Cardiac fibroblast (primary cell): ENCODE measurements around the gene ATP5PB.
A peak's percentile ranks its signal among the peaks of the same experiment; 100 is the strongest.

Experiments
- DNase-seq, 2 donors: peaks; one replicate each; pipeline versions ENCODE4 v3.0.0 to v3.0.0-alpha.2; 2010; ENCODE audit warnings: low read depth in 2 of 2
- H3K4me3 ChIP-seq, 2 donors: replicated peaks in 1 of 2; 1 replicate in 1 of 2; 2 replicates in 1 of 2; pipeline ENCODE4 v1.5.1; 2011; ENCODE audit warnings: low read depth in 2 of 2, low read length in 2 of 2, mild to moderate bottlenecking in 2 of 2, moderate library complexity in 1 of 2
- CTCF ChIP-seq: IDR thresholded peaks from one replicate; pipeline ENCODE4 v1.5.1; 2011; ENCODE audit warnings: low read depth, mild to moderate bottlenecking, low read length, inconsistent platforms

The ATP5PB gene

DNA sequence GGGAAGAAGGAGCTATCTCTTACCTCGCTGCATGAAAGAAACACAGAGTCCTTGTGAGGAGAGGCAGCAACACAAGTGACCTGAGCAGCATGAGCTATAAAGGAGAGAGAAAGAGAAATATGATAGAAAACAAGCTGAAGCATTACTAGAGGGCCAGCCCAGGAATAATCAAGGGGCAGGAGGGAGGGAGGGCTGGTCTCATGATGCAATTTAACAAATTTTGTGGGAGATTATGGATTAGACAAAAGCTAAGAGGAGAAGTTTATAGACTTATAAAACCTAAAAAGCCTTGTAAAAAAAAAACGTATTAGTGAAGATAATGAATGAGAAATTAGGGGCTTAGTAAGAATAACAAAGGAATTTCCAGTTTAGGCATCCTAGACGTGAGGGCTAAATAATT lies 5.2 kb upstream of the ATP5PB start:
- DNase-seq, result no peak
- TF ChIP-seq CTCF, result no peak
- no peak overlapping the region for H3K4me3 ChIP-seq

- no peak overlapping the region for H3K4me3 ChIP-seq
- DNase-seq, result no peak
- no peak for TF ChIP-seq CTCF
Measured at GRCh38 chr1:111446546-111446945, 2.7 kb upstream of the ATP5PB start.

DNA sequence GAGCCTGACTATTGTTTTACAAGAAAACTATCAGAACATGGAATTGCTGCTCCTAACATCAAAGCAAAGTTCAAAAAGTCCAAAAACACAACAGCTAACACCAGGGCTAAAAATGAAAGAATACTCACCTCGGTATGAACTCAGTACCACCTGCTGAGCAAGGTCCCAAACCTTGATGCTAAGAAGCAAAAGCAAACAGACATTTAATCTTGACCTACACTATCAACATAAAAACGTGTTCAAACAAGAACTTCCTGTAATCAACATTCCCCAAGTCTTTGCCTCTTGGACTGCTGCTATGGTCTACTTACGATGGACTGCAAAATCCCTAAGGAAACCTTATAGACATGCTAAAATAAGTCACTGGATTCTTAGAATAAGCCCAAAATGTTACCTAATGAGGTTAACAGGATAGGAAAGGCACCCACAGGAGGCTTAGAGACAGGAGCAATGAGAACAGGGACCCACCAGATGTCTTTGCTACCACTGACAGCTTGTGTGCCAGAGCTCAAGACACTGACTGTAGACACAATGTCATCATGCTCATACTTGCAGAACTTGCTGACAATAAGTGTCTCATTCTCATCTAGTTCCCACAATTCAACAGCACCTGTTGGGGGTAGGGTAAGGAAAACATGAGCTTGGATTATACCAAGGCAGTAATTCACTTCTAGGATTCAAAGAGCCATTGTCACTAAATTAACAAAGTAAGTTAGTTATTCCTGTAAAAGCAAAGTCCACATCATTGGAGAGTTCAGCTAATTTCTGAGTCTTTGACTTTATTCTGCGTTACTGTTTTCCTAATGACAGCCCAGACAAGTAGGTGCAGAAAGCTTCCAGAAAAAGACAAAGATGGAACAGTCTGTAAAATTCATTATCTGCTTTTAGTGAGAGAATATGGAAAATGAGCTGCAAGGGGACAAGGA lies 2.0 kb upstream of the ATP5PB start:
- no peak for TF ChIP-seq CTCF
- DNase-seq, result no peak
- H3K4me3 ChIP-seq, result no peak overlapping the region

DNA sequence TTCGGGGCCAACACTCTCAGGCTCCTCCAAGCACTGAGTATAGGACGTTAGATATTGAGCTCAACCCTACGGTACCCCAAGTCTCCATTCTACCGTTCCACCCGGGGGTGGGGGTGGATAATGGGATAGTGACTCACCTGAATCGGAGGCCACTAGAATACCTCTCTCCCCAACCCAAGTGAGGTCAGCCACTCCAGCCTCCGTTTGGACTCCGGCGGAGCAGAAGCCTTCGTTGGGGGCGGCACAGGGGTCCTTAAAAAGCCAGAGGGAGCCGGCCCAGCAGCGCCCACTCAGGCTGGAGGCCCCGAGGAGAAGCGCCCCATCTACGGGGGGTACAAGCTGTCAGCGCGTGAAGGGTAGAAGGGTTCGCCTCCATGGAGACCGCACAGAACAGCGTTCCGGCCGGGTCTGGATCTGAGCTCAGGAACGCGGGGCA lies 764 bp upstream of the ATP5PB start:
- DNase-seq, result peak in 1 of 2 donors; percentile 29
- peak overlapping the region; percentile 90 for H3K4me3 ChIP-seq
- TF ChIP-seq CTCF, result no peak

DNA sequence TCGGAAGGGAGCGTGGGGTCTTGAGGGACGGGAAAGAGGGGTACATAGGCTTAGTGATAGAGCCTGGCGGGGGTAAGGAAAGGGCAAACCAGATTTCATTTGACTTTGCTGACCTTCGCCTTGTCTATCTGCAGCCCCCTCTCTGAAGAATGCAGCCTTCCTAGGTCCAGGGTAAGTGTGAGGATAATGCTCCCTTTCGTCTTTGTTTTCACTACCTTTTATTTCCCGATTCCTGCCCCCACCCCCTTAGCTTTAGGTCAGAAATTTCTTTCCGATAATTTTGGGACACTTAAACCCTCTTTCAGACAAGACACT lies 396 bp downstream of the ATP5PB start:
- no peak for DNase-seq
- TF ChIP-seq CTCF, result no peak
- peak overlapping the region; percentile 90 to 91 for H3K4me3 ChIP-seq

GRCh38 chr1:111450185-111450584 lies 921 bp downstream of the ATP5PB start:
- H3K4me3 ChIP-seq, result peak overlapping the region; percentile 90 to 91
- no peak for DNase-seq
- no peak for TF ChIP-seq CTCF
